HEK293 (cell line): ENCODE results near the gene MIA3.
A peak's percentile ranks its signal among the peaks of the same experiment; 100 is the strongest.

Source experiments
- KLF10 ChIP-seq: fragments of 450-650 bp; IDR thresholded peaks from 2 replicates; pipeline ENCODE4 v1.5.1; 2018; ENCODE audit warnings: missing biosample characterization, mild to moderate bottlenecking, missing genetic modification characterization
- KLF9 ChIP-seq: fragments of 450-650 bp; formaldehyde crosslinking; IDR thresholded peaks from 2 replicates; pipeline ENCODE4 v1.5.1; 2016; ENCODE audit warnings: missing biosample characterization, missing genetic modification characterization, low read depth
- SP7 ChIP-seq: fragments of 450-650 bp; formaldehyde crosslinking; IDR thresholded peaks from 2 replicates; pipeline ENCODE4 v1.5.1; 2016; ENCODE audit warnings: missing biosample characterization, missing genetic modification characterization
- YY1 ChIP-seq: fragments of 450-650 bp; formaldehyde crosslinking; IDR thresholded peaks from 2 replicates; pipeline ENCODE4 v1.5.1; 2018; ENCODE audit warnings: missing biosample characterization, missing genetic modification characterization
- ZBTB17 ChIP-seq: fragments of 450-650 bp; formaldehyde crosslinking; IDR thresholded peaks from 2 replicates; pipeline ENCODE4 v1.5.1; 2016; ENCODE audit warnings: missing biosample characterization, missing genetic modification characterization
- ZBTB20 ChIP-seq: fragments of 450-650 bp; formaldehyde crosslinking; IDR thresholded peaks from 2 replicates; pipeline ENCODE4 v1.5.1; 2016; ENCODE audit warnings: missing biosample characterization, missing genetic modification characterization
- ZEB2 ChIP-seq: fragments of 450-650 bp; formaldehyde crosslinking; IDR thresholded peaks from 2 replicates; pipeline ENCODE4 v1.5.1; 2016; ENCODE audit warnings: missing biosample characterization, missing genetic modification characterization
- ZNF223 ChIP-seq: fragments of 450-650 bp; formaldehyde crosslinking; IDR thresholded peaks from 2 replicates; pipeline ENCODE4 v1.5.1; 2016; ENCODE audit warnings: missing biosample characterization, missing genetic modification characterization
- ZNF23 ChIP-seq: fragments of 450-650 bp; formaldehyde crosslinking; IDR thresholded peaks from 2 replicates; pipeline ENCODE4 v1.5.1; 2016; ENCODE audit warnings: missing biosample characterization, missing genetic modification characterization, borderline replicate concordance
- ZNF24 ChIP-seq: fragments of 450-650 bp; formaldehyde crosslinking; IDR thresholded peaks from 2 replicates; pipeline ENCODE4 v1.5.1; 2016; ENCODE audit warnings: missing biosample characterization, missing genetic modification characterization
- ZNF548 ChIP-seq: fragments of 450-650 bp; formaldehyde crosslinking; IDR thresholded peaks from 2 replicates; pipeline ENCODE4 v1.5.1; 2016; ENCODE audit warnings: missing biosample characterization, missing genetic modification characterization
- ZNF561 ChIP-seq: fragments of 450-650 bp; IDR thresholded peaks from 2 replicates; pipeline ENCODE4 v1.5.1; 2018; ENCODE audit warnings: missing biosample characterization, missing genetic modification characterization, borderline replicate concordance
- ZNF600 ChIP-seq: fragments of 450-650 bp; formaldehyde crosslinking; IDR thresholded peaks from 2 replicates; pipeline ENCODE4 v1.5.1; 2016; ENCODE audit warnings: missing biosample characterization, missing genetic modification characterization
- ZNF629 ChIP-seq: fragments of 450-650 bp; formaldehyde crosslinking; IDR thresholded peaks from 2 replicates; pipeline ENCODE4 v1.5.1; 2017; ENCODE audit warnings: missing biosample characterization, missing genetic modification characterization
- ZNF76 ChIP-seq: fragments of 450-650 bp; formaldehyde crosslinking; IDR thresholded peaks from 2 replicates; pipeline ENCODE4; 2016; ENCODE audit warnings: low read depth, missing biosample characterization, missing genetic modification characterization, borderline replicate concordance
- TF ChIP-seq, protein P1 (sequence below): fragments of 450-650 bp; formaldehyde crosslinking; IDR thresholded peaks from 2 replicates; pipeline ENCODE4 v1.5.1; 2016; ENCODE audit warnings: missing biosample characterization, missing genetic modification characterization
- TF ChIP-seq, protein P2 (sequence below): fragments of 450-650 bp; formaldehyde crosslinking; conservative IDR thresholded peaks from 2 replicates; pipeline ENCODE4 v1.5.1; 2016; ENCODE audit warnings: low read depth, missing biosample characterization, missing genetic modification characterization
- TF ChIP-seq, protein P3 (sequence below): fragments of 450-650 bp; formaldehyde crosslinking; IDR thresholded peaks from 2 replicates; pipeline ENCODE4 v1.5.1; 2016; ENCODE audit warnings: missing biosample characterization, missing genetic modification characterization
- TF ChIP-seq, protein P4 (sequence below): fragments of 450-650 bp; formaldehyde crosslinking; conservative IDR thresholded peaks from 2 replicates; pipeline ENCODE4 v1.5.1; 2016; ENCODE audit warnings: low read depth, missing biosample characterization, missing genetic modification characterization
- TF ChIP-seq, protein P5 (sequence below): fragments of 450-650 bp; formaldehyde crosslinking; IDR thresholded peaks from 2 replicates; pipeline ENCODE4 v1.5.1; 2016; ENCODE audit warnings: missing biosample characterization, missing genetic modification characterization
- TF ChIP-seq, protein P6 (sequence below): fragments of 450-650 bp; formaldehyde crosslinking; optimal IDR thresholded peaks from 2 replicates; pipeline ENCODE3; 2016; ENCODE audit warnings: missing biosample characterization, mild to moderate bottlenecking, missing genetic modification characterization

MIA3 gene

DNA sequence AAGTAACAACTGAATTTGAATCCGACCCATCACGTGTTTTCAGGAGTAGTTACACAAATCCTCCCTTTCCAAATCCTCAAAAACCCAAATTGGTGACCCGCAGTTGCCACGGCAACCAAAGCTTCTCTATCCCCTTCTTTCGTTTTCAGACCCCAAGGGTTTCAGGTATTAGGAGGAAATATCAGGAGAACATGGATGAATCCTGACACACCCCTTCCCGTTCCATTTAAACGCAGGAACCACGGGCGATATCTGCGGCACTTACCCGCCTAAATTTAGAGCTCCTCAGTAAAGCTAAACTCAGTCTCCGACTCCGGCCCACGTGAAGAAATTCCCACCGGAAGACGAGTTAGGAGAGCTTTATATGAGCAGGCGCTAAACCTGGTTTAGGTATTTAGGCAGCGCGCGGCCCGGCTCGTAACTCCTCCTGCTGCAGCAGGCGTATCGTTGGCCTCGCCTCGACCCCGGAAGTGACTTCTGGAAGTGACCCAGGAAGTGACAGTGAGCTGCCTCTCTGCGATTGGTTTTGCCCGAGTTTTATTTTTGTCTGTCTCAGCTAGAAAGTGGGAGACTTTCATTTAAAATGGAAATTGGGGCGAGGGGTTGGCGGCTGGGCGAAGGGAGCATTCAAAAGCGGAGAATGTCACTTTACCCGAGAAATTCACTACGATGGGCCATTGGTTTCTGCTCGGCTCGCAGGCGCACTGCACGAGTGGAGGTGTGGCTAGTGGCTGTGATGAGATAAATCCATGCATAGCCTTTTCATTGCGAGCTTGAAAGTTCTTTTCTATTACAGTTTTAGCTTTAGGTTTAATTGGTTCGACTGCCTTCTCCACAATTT, 28.2 kb upstream of the MIA3 start, which contains the start of gene TAF1A (continued):
- TF ChIP-seq, protein P1, sequence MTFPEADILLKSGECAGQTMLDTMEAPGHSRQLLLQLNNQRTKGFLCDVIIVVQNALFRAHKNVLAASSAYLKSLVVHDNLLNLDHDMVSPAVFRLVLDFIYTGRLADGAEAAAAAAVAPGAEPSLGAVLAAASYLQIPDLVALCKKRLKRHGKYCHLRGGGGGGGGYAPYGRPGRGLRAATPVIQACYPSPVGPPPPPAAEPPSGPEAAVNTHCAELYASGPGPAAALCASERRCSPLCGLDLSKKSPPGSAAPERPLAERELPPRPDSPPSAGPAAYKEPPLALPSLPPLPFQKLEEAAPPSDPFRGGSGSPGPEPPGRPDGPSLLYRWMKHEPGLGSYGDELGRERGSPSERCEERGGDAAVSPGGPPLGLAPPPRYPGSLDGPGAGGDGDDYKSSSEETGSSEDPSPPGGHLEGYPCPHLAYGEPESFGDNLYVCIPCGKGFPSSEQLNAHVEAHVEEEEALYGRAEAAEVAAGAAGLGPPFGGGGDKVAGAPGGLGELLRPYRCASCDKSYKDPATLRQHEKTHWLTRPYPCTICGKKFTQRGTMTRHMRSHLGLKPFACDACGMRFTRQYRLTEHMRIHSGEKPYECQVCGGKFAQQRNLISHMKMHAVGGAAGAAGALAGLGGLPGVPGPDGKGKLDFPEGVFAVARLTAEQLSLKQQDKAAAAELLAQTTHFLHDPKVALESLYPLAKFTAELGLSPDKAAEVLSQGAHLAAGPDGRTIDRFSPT (tag by site-specific recombination), result no peak
- TF ChIP-seq ZNF223 (no peak), ZNF600 (tag by site-specific recombination) (peak; percentile 33; the same call in 1 of the 2 replicates), ZNF629 (tag by site-specific recombination) (peak; percentile 54), ZEB2 (tag by site-specific recombination) (peak; percentile 65; the same call in 1 of the 2 replicates), KLF10 (tag by site-specific recombination) (peak; percentile 89), ZNF76 (tag by site-specific recombination) (peak; percentile 17; the same call in 1 of the 2 replicates), ZNF561 (tag by site-specific recombination) (peak; percentile 45; the same call in 1 of the 2 replicates), YY1 (tag by site-specific recombination) (no peak; the same call in 1 of the 2 replicates), ZBTB17 (peak; percentile 87), ZNF24 (tag by site-specific recombination) (peak; percentile 57; the same call in 1 of the 2 replicates), ZBTB20 (tag by site-specific recombination) (peak; percentile 63; the same call in 1 of the 2 replicates), ZNF548 (peak; percentile 100), SP7 (peak; percentile 58; the same call in 1 of the 2 replicates), KLF9 (tag by site-specific recombination) (peak; percentile 67), ZNF23 (tag by site-specific recombination) (no peak)
- TF ChIP-seq, protein P2, sequence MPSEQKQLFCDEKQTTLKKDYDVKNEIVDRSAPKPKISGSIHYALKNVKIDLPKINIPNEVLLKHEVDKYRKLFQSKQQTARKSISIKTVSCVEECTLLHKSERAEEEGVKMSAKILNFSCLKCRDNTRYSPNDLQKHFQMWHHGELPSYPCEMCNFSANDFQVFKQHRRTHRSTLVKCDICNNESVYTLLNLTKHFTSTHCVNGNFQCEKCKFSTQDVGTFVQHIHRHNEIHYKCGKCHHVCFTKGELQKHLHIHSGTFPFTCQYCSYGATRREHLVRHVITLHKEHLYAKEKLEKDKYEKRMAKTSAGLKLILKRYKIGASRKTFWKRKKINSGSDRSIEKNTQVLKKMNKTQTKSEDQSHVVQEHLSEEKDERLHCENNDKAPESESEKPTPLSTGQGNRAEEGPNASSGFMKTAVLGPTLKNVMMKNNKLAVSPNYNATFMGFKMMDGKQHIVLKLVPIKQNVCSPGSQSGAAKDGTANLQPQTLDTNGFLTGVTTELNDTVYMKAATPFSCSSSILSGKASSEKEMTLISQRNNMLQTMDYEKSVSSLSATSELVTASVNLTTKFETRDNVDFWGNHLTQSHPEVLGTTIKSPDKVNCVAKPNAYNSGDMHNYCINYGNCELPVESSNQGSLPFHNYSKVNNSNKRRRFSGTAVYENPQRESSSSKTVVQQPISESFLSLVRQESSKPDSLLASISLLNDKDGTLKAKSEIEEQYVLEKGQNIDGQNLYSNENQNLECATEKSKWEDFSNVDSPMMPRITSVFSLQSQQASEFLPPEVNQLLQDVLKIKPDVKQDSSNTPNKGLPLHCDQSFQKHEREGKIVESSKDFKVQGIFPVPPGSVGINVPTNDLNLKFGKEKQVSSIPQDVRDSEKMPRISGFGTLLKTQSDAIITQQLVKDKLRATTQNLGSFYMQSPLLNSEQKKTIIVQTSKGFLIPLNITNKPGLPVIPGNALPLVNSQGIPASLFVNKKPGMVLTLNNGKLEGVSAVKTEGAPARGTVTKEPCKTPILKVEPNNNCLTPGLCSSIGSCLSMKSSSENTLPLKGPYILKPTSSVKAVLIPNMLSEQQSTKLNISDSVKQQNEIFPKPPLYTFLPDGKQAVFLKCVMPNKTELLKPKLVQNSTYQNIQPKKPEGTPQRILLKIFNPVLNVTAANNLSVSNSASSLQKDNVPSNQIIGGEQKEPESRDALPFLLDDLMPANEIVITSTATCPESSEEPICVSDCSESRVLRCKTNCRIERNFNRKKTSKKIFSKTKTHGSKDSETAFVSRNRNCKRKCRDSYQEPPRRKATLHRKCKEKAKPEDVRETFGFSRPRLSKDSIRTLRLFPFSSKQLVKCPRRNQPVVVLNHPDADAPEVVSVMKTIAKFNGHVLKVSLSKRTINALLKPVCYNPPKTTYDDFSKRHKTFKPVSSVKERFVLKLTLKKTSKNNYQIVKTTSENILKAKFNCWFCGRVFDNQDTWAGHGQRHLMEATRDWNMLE, result peak; percentile 100
- TF ChIP-seq, protein P3, sequence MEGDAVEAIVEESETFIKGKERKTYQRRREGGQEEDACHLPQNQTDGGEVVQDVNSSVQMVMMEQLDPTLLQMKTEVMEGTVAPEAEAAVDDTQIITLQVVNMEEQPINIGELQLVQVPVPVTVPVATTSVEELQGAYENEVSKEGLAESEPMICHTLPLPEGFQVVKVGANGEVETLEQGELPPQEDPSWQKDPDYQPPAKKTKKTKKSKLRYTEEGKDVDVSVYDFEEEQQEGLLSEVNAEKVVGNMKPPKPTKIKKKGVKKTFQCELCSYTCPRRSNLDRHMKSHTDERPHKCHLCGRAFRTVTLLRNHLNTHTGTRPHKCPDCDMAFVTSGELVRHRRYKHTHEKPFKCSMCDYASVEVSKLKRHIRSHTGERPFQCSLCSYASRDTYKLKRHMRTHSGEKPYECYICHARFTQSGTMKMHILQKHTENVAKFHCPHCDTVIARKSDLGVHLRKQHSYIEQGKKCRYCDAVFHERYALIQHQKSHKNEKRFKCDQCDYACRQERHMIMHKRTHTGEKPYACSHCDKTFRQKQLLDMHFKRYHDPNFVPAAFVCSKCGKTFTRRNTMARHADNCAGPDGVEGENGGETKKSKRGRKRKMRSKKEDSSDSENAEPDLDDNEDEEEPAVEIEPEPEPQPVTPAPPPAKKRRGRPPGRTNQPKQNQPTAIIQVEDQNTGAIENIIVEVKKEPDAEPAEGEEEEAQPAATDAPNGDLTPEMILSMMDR, result peak; percentile 11; the same call in 1 of the 2 replicates
- TF ChIP-seq, protein P4, sequence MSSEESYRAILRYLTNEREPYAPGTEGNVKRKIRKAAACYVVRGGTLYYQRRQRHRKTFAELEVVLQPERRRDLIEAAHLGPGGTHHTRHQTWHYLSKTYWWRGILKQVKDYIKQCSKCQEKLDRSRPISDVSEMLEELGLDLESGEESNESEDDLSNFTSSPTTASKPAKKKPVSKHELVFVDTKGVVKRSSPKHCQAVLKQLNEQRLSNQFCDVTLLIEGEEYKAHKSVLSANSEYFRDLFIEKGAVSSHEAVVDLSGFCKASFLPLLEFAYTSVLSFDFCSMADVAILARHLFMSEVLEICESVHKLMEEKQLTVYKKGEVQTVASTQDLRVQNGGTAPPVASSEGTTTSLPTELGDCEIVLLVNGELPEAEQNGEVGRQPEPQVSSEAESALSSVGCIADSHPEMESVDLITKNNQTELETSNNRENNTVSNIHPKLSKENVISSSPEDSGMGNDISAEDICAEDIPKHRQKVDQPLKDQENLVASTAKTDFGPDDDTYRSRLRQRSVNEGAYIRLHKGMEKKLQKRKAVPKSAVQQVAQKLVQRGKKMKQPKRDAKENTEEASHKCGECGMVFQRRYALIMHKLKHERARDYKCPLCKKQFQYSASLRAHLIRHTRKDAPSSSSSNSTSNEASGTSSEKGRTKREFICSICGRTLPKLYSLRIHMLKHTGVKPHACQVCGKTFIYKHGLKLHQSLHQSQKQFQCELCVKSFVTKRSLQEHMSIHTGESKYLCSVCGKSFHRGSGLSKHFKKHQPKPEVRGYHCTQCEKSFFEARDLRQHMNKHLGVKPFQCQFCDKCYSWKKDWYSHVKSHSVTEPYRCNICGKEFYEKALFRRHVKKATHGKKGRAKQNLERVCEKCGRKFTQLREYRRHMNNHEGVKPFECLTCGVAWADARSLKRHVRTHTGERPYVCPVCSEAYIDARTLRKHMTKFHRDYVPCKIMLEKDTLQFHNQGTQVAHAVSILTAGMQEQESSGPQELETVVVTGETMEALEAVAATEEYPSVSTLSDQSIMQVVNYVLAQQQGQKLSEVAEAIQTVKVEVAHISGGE (tag by site-specific recombination), result peak; percentile 88
- TF ChIP-seq, protein P5, sequence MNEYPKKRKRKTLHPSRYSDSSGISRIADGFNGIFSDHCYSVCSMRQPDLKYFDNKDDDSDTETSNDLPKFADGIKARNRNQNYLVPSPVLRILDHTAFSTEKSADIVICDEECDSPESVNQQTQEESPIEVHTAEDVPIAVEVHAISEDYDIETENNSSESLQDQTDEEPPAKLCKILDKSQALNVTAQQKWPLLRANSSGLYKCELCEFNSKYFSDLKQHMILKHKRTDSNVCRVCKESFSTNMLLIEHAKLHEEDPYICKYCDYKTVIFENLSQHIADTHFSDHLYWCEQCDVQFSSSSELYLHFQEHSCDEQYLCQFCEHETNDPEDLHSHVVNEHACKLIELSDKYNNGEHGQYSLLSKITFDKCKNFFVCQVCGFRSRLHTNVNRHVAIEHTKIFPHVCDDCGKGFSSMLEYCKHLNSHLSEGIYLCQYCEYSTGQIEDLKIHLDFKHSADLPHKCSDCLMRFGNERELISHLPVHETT (tag by site-specific recombination), result 0 out of 2 replicates have a peak, but pooled peaks have one; percentile 19
- TF ChIP-seq, protein P6, sequence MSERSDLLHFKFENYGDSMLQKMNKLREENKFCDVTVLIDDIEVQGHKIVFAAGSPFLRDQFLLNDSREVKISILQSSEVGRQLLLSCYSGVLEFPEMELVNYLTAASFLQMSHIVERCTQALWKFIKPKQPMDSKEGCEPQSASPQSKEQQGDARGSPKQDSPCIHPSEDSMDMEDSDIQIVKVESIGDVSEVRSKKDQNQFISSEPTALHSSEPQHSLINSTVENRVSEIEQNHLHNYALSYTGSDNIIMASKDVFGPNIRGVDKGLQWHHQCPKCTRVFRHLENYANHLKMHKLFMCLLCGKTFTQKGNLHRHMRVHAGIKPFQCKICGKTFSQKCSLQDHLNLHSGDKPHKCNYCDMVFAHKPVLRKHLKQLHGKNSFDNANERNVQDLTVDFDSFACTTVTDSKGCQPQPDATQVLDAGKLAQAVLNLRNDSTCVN (tag by site-specific recombination), result peak; percentile 52
